HG02884 (cell line): ENCODE measurements around the gene CACNA2D1.

Source experiments
- ATAC-seq: cut with Tn5 transposase; IDR thresholded peaks from one replicate; pipeline ENCODE4 v1.9.1; 2021; ENCODE audit warnings: mild to moderate bottlenecking, moderate library complexity; ENCODE audit not compliant: unreplicated experiment

The CACNA2D1 gene

DNA sequence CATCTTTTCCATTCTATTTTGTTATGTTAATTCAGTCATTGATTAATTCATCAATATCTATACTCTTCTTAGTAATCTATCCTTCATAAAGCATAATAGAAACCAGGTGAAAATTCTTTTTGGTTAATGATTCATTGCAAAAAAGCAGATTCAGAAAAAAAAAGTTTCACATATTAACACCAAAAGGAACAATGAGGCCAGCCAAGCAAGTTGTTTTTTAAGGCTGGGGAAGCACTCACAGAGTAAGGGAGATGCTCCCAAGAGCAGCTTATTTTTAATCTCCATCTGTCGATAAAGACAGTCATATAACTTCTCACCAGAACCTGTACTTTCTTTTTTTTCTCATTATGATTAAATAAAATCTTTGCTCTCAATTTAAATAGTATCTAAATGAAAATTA, 95.8 kb downstream of the CACNA2D1 start:
- no peak for ATAC-seq

GRCh38 chr7:82345886-82346285, 97.7 kb downstream of the CACNA2D1 start:
- no peak for ATAC-seq

DNA sequence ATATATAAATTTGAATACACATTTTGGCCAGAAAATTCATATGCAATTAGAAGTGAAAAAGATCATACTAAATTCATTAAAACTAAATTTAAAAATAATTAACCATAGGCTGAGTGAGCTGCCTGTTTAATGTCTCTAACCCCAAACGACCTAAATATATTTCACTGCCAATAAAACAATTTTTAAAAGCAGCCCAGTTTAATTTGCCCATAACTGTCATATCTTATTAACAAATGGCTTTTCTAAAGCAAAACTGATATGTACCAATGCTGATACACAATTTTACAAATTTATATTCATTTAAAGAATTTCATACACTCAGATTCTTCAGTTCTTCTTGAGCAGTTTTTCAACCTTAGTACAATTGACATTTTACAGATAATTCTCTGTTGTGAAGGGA, 99.9 kb downstream of the CACNA2D1 start:
- no peak for ATAC-seq

DNA sequence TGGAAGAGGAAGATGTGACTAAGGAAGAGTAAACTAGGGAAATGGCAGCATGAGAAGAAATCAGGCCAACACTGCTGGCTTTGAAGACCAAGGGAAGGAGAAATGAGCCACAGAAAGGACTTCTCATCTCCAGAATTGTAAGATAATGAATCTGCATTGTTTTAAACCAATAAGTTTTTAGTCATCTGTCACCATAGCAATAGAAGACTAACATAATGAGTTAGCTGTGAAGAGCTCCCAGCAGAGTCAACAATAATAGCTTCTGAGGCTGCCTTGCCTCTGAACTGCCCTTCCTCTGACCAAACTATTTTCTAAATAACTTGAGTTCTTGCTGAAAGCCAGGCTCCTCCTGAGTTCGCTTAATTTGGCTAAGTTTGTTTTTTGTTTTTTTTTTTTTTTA, 103.6 kb downstream of the CACNA2D1 start:
- ATAC-seq: no peak

DNA sequence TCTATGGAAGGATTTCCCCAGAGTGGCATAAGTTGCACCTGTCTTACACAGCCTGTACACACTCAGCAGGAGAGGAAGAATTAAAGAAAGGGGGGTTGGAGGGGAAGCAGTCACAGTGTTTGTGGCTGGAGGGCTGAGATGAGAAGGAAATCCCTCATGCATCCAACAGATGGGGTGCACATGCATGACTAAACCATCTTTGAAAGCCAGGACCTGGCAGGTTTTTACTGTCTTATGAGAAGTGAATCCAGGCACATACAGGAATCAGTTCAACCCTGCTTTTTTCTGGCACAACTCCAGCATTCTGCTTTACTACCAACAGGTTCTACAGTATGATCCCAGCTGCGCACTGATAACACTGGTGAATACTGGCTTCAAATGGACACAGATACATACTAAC, 107.7 kb downstream of the CACNA2D1 start:
- ATAC-seq: no peak

DNA sequence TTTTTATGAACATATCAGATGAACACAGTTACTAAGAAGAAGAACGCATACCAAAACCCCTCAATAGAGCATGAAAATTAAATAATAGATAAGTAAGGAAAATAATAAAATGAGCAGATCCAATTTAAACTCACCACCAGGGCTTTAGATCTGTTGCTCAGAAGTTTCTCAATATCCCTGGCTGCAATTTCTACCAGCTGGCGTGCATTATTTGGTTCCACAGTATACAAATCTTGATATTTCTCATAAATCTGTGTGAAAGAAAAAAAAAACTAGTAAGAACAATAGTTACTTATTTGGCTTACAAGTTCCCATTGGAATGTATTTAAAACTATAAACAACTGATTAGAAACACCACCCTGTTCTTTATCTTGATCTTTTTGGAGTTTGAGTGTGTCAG, 108.6 kb downstream of the CACNA2D1 start:
- ATAC-seq: no peak

GRCh38 chr7:82331234-82331633, 112.3 kb downstream of the CACNA2D1 start:
- no peak for ATAC-seq

GRCh38 chr7:82330706-82331215, 112.8 kb downstream of the CACNA2D1 start:
- no peak for ATAC-seq

DNA sequence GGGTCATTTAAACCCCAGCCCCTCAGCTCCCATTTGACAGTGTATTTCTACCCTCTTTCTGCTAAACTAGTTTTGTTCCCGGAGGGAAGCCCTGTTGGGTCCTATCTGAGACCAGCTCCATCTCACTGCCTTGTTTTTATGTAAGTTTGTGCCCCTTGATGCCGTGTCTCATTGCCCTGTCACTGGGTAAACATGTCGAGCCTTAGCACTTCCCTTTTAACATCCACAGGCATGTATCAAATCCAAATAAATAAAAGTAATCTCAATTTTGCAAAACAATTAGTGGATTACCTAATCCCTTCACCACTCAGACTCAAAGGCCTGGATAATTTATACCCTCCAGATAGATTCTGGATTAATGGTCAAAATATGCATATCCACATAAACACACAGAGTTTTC, 115.7 kb downstream of the CACNA2D1 start:
- ATAC-seq: no peak

GRCh38 chr7:82325416-82325815, 118.2 kb downstream of the CACNA2D1 start:
- ATAC-seq: no peak

GRCh38 chr7:82323806-82324205, 119.8 kb downstream of the CACNA2D1 start:
- ATAC-seq: no peak

DNA sequence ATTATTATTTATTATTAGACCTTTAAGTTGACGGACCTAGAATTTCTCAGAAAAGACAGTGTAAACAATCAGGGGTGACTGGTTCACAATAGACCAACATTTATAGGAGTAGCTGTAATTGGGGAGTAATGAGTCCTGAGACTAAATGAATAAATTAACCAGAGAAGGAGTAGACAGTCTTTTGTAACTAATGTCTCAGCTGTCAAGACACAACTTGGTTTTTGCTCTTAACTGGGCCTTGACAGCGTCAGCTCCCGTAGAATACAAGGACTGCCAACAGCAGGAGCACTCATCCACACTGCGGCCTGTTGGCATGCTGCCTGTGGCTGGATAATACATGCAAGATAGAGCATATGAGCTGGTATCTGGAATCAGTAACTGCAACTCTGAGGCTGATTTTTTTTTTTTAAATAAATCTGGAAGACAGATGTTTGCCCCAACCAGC, 123.9 kb downstream of the CACNA2D1 start:
- ATAC-seq: no peak

GRCh38 chr7:82318786-82319185, 124.8 kb downstream of the CACNA2D1 start:
- ATAC-seq: no peak

GRCh38 chr7:82317760-82318159, 125.8 kb downstream of the CACNA2D1 start:
- ATAC-seq: no peak

DNA sequence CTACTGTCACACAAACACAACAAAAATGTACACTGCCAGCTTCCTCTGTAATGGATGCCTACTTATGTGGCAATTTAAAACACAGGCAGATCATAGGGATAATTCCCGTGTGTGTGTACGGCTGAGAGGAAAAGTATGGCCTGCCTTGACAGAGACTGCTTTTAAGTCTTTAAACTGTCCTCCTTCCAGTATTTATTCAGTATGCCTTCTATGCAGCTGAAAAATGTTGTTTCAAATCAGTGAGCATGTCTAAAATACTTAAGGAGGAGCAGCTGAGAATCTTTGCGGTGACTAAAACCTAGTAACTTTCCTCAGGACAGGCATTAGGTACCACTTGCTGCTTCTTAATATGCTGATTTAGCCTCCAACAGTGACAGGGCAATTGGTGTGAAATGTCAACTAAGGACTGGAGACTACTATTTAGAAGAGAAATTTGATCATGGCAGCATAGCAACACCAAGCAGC, 126.3 kb downstream of the CACNA2D1 start:
- ATAC-seq: no peak

DNA sequence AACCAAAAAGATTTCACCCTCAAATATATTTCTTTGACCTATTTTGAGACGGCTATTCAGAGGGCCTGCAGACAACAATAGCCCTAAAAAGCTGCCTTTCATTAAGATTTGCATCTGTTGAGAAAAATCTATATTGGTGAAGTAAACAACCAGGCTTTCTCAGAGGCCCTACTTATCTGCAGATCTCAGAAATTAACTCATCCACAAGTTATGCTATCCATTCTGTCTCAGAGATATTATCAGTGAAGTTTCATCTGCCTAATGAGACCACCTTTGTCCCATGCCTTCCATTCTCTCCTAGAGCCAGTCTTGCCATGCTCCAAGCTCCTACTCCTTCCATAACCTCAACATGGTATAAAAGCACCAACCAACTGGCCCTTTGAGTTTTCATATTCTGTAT, 130.3 kb downstream of the CACNA2D1 start:
- no peak for ATAC-seq

- no peak for ATAC-seq
These were observed 130.9 kb downstream of the CACNA2D1 start for GRCh38 chr7:82312646-82313045.

- no peak for ATAC-seq
These were observed 138.1 kb downstream of the CACNA2D1 start for GRCh38 chr7:82305347-82306005.

DNA sequence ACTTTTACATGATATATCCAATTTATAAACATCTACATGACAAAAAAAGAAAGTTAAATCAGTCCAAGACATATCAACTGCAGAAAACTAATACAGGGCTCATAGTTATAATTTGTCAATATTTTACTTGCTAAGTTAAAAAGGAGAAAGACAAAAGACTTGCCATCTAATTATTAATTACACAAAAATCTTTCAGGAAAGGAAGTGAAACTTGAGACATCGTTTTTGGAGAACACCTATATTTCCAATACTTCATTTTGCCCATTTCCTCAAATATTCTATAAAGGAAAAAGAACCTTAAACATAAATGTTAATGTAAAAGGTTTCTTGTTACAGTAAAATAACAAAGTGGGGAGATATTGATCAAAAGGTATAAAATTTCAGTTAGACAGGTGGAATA, 148.7 kb downstream of the CACNA2D1 start:
- ATAC-seq: no peak

DNA sequence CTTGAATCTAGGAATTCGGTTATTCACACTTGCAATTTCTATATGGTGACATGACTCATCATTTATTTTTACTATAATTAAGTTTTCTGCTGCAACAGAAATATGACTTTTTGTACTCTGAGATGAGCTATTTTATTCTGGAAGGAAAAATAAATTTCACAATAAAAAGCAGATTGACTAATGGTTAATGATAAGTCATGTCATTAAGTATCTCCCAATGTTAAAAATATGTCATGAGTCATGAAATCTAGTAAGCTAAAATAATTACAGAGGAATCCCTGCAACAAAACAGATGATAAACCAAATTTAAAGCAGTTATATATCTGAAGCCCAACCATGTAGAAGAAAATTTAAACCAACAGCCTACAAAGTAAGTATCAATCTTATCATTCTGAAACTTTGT, 149.2 kb downstream of the CACNA2D1 start:
- no peak for ATAC-seq

GRCh38 chr7:82293467-82293866, 150.1 kb downstream of the CACNA2D1 start:
- ATAC-seq: no peak

GRCh38 chr7:82291931-82292330, 151.6 kb downstream of the CACNA2D1 start:
- no peak for ATAC-seq

- no peak for ATAC-seq
These were observed 153.7 kb downstream of the CACNA2D1 start for GRCh38 chr7:82289889-82290288.
